Measurements from ENCODE around the gene TCF19. TPM values are rescaled to one million over a fixed set of nuclear protein-coding genes. Genes with fewer than 3 reads are reported as not detected.

Gene TCF19
- total RNA-seq, 1 donor from 2014 or later, result 8.5 TPM

- H3K27me3 Mint-ChIP-seq (ENCODE audit: low read depth), result peaks cover 13% of the 10 kb centered on the region
- H3K4me3 Mint-ChIP-seq, result no peak overlapping the region
- peaks cover 7% of the 10 kb centered on the region for H3K9me3 Mint-ChIP-seq
- TF ChIP-seq CTCF (IDR thresholded peaks at IDR 0.05; ENCODE audit: unreplicated experiment), result no peak
- no peak for DNase-seq (ENCODE audit: low spot score in 2 of 2, unreplicated experiment in 2 of 2)
- H3K36me3 Mint-ChIP-seq, result no peaks in the 10 kb centered on the region
- H3K4me1 Mint-ChIP-seq, result peaks cover 3% of the 10 kb centered on the region
- no peak overlapping the region for H3K27ac Mint-ChIP-seq
Measured at GRCh38 chr6:31210123-31210522, 51.7 kb downstream of the TCF19 start.

- Mint-ChIP-seq H3K4me3 (no peak overlapping the region), H3K4me1 (peaks cover under 1% of the 10 kb centered on the region), H3K9me3 (peaks cover 7% of the 10 kb centered on the region), H3K27me3 (ENCODE audit: low read depth) (peaks cover 13% of the 10 kb centered on the region), H3K36me3 (no peaks in the 10 kb centered on the region), H3K27ac (no peak overlapping the region)
- TF ChIP-seq CTCF (IDR thresholded peaks at IDR 0.05; ENCODE audit: unreplicated experiment), result no peak
- no peak for DNase-seq (ENCODE audit: low spot score in 2 of 2, unreplicated experiment in 2 of 2)
Measured at GRCh38 chr6:31210741-31211532, 52.5 kb downstream of the TCF19 start.

Other genes with a start within 250 kb of the TCF19 start
- 62.1 to 70.6 TPM (median 67.4 TPM) in 3 replicates for gene VARS2, start 244.4 kb upstream of the TCF19 start, total RNA-seq
- gene SFTA2, start 226.4 kb upstream of the TCF19 start, total RNA-seq, result not detected in 3 replicates
- not detected in 3 replicates for gene MUCL3, start 217.6 kb upstream of the TCF19 start, total RNA-seq
- not detected in 3 replicates for gene MUC21, start 174.9 kb upstream of the TCF19 start, total RNA-seq
- not detected in 3 replicates for gene MUC22, start 148.1 kb upstream of the TCF19 start, total RNA-seq
- gene C6orf15, start 46.0 kb upstream of the TCF19 start, total RNA-seq, result not detected in 3 replicates
- gene PSORS1C1, start 43.8 kb upstream of the TCF19 start, total RNA-seq, result 0.29 to 1.1 TPM (median 0.72 TPM) in 3 replicates
- not detected in 3 replicates for gene CDSN, start 38.1 kb upstream of the TCF19 start, total RNA-seq
- not detected in 3 replicates for gene PSORS1C2, start 19.5 kb upstream of the TCF19 start, total RNA-seq
- gene CCHCR1, start 787 bp upstream of the TCF19 start, total RNA-seq, result 33.9 to 36.6 TPM (median 34.5 TPM) in 3 replicates
- gene POU5F1, start 12.1 kb downstream of the TCF19 start, total RNA-seq, result 0.24 to 0.47 TPM in 2 of 3 replicates, not detected in the other
- 121 to 132 TPM (median 125 TPM) in 3 replicates for gene HLA-C, start 113.5 kb downstream of the TCF19 start, total RNA-seq
- gene HLA-B, start 198.6 kb downstream of the TCF19 start, total RNA-seq, result 43.9 to 47.7 TPM (median 46.6 TPM) in 3 replicates
- gene MICA, start 245.0 kb downstream of the TCF19 start, total RNA-seq, result 14.1 to 16.1 TPM (median 15.5 TPM) in 3 replicates

Measured in mesothelial cell of epicardium (in vitro differentiated cells).